GM12873 (cell line): ENCODE measurements around the gene ADAMTS9.

ENCODE experiments used
- TF ChIP-seq, protein P1 (sequence below): IDR thresholded peaks from 2 replicates; pipeline ENCODE4 v1.5.1; 2012; ENCODE audit warnings: low read depth, mild to moderate bottlenecking, moderate library complexity, low read length, control low read depth; ENCODE audit not compliant: insufficient read depth; ENCODE audit errors: missing control alignments

ADAMTS9 gene

GRCh38 chr3:64666171-64666588 lies 21.6 kb downstream of the ADAMTS9 start:
- TF ChIP-seq, protein P1, sequence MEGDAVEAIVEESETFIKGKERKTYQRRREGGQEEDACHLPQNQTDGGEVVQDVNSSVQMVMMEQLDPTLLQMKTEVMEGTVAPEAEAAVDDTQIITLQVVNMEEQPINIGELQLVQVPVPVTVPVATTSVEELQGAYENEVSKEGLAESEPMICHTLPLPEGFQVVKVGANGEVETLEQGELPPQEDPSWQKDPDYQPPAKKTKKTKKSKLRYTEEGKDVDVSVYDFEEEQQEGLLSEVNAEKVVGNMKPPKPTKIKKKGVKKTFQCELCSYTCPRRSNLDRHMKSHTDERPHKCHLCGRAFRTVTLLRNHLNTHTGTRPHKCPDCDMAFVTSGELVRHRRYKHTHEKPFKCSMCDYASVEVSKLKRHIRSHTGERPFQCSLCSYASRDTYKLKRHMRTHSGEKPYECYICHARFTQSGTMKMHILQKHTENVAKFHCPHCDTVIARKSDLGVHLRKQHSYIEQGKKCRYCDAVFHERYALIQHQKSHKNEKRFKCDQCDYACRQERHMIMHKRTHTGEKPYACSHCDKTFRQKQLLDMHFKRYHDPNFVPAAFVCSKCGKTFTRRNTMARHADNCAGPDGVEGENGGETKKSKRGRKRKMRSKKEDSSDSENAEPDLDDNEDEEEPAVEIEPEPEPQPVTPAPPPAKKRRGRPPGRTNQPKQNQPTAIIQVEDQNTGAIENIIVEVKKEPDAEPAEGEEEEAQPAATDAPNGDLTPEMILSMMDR = no peak

- TF ChIP-seq, protein P1 = no peak
These were observed 23.4 kb downstream of the ADAMTS9 start for GRCh38 chr3:64664397-64664796.

DNA sequence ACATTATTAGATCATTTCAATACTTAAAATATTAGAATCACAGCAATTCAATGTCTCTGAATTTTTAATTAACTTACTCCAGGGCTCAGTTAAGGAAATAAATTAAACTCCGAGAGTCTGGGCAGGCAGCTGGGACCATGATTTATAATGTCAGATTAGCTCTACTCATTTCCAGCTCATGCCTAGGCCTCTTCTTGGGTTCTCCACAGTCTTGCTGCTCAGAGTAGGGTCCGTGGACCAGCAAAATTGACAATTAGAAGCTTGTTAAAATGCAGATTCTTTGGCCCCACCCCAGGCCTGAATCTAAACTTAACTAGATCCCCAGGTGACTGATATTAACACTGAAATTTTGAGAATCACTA lies 28.2 kb downstream of the ADAMTS9 start:
- TF ChIP-seq, protein P1 = no peak

- TF ChIP-seq, protein P1 = no peak
These were observed 29.8 kb downstream of the ADAMTS9 start for GRCh38 chr3:64658001-64658400.

DNA sequence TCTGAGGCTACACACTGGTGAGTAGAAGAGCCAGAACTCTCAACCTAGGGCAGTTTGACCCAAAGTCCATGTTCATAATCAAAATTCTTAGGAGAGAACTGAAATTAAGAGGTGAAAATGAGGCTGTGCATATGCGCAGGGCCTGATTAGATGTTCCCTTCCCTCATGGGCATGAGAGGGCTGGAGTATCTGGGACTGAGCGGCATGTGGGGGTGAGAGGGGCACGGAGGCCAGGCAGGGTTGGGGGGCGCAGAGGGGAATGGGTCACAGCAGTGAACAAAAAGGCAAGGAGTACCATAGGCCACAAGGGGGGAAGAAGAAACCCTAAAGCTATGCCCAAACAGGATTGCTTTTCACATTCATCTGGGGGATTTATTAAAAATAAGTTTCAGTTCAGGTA lies 31.3 kb downstream of the ADAMTS9 start:
- TF ChIP-seq, protein P1 = no peak

- TF ChIP-seq, protein P1 = no peak
These were observed 32.6 kb downstream of the ADAMTS9 start for GRCh38 chr3:64655160-64655559.

DNA sequence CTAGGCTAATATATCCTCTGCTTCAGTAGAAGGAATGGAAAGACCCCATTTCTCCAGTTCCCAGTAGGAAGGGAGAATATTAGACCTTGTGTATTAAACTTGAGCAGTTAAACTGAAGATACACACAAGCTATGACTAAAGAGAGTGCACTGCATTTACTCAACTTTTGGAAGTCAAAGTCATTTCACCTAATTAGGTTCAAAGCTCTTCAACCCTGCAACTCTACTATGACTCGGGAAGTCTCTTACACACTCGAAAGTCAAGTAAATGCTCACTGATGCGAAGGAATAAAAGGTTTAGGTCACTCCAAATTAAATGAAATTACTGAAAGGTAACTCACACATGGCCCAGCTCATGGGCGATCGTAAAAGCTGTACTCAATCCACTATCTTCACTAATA lies 33.8 kb downstream of the ADAMTS9 start:
- TF ChIP-seq, protein P1 = no peak

DNA sequence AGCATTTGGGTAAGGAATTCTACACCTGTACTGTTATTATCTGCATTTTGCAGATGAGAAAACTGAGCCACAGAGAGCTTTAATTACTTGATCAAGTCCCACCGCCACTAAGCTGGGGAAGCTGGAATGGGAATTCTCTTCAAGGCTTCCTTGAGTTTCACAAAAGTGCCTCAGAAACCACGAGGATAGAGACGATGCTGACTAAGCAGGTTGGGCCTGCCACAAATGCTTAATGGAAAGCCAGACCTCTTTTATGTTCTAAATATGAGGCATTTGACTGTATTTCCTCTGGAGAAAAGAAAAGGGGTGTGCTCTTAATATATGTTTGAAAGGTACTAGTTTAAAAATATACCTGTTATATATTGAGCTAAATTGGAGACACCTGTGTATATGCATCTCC lies 34.7 kb downstream of the ADAMTS9 start:
- TF ChIP-seq, protein P1 = no peak
